Stimulated activated CD8-positive, alpha-beta memory T cell treated with anti-CD3 and anti-CD28 coated beads, Interleukin-4, amount 100 ng/mL, for 24 hours (primary cell): Measurements from ENCODE around the gene PPP2R5D.
"Not testable (repeated sequence)": the region's sequence is repeated elsewhere in the genome, so short reads cannot be mapped to it uniquely, and the experiment has no call there.

Source experiments
- DNase-seq: peaks from one replicate; pipeline ENCODE4 v3.0.0-alpha.2; 2020; ENCODE audit warnings: low read depth

PPP2R5D gene

GRCh38 chr6:42996513-42996912 lies 12.1 kb downstream of the PPP2R5D start:
- DNase-seq, result no peak

- not testable (repeated sequence) for DNase-seq
These were observed 13.8 kb downstream of the PPP2R5D start for GRCh38 chr6:42998205-42998604.

- DNase-seq, result no peak
These were observed 17.5 kb downstream of the PPP2R5D start for GRCh38 chr6:43001843-43002242.

GRCh38 chr6:43005844-43006243 lies 21.5 kb downstream of the PPP2R5D start:
- no peak for DNase-seq

- DNase-seq, result no peak
These were observed 21.9 kb downstream of the PPP2R5D start for GRCh38 chr6:43006251-43006650.

GRCh38 chr6:43007126-43007525 lies 22.8 kb downstream of the PPP2R5D start:
- no peak for DNase-seq

GRCh38 chr6:43009124-43009523 lies 24.8 kb downstream of the PPP2R5D start:
- no peak for DNase-seq

GRCh38 chr6:43011207-43011606 lies 26.8 kb downstream of the PPP2R5D start:
- DNase-seq, result no peak

GRCh38 chr6:43012364-43012763 lies 28.0 kb downstream of the PPP2R5D start:
- DNase-seq, result no peak

- peak; percentile 2 for DNase-seq
These were observed 28.9 kb downstream of the PPP2R5D start for GRCh38 chr6:43013097-43013842.

- DNase-seq, result peak; percentile 97
These were observed 29.6 kb downstream of the PPP2R5D start, which contains the start of the genes KLHDC3 and MEA1 for GRCh38 chr6:43013843-43014433. Gene KLHDC3, plus strand, starts transcription at chr6:43014249. Its CDS starts 2,944 bp downstream, at chr6:43017193. Gene MEA1, minus strand, starts transcription at chr6:43013946. Its CDS starts 133 bp downstream, at chr6:43013813.

GRCh38 chr6:43014434-43014909 lies 30.1 kb downstream of the PPP2R5D start:
- DNase-seq, result no peak

GRCh38 chr6:43016176-43016942 lies 32.0 kb downstream of the PPP2R5D start:
- no peak for DNase-seq

GRCh38 chr6:43016943-43017334 lies 32.6 kb downstream of the PPP2R5D start:
- DNase-seq, result no peak

- no peak for DNase-seq
These were observed 34.8 kb downstream of the PPP2R5D start for GRCh38 chr6:43019152-43019551.

GRCh38 chr6:43020052-43020705 lies 35.8 kb downstream of the PPP2R5D start:
- DNase-seq, result no peak

GRCh38 chr6:43020847-43021246 lies 36.5 kb downstream of the PPP2R5D start:
- no peak for DNase-seq

GRCh38 chr6:43021270-43022047 lies 37.1 kb downstream of the PPP2R5D start, which contains the start of gene RRP36:
Gene RRP36, plus strand, starts transcription at chr6:43021623. Its CDS starts 32 bp downstream, at chr6:43021655.
- peak; percentile 66 for DNase-seq

- no peak for DNase-seq
These were observed 40.1 kb downstream of the PPP2R5D start for GRCh38 chr6:43024436-43024835.

- DNase-seq, result no peak
These were observed 42.0 kb downstream of the PPP2R5D start for GRCh38 chr6:43026365-43026764.

- no peak for DNase-seq
These were observed 44.8 kb downstream of the PPP2R5D start for GRCh38 chr6:43029120-43029519.
